Glomerular endothelial cell (primary cell): ENCODE results near the gene TNS4. TPM values are rescaled to one million over a fixed set of nuclear protein-coding genes. Genes with fewer than 3 reads are reported as not detected.

ENCODE experiments used
- DNase-seq: peaks from one replicate; pipeline ENCODE4 v3.0.0-alpha.2; 2011; ENCODE audit warnings: low read depth, low spot score; ENCODE audit errors: extremely low read depth
- total RNA-seq: library from RNA; depleted of rRNA; stranded (reverse); fragments of >200 nt; gene quantifications from 2 replicates; pipeline ENCODE4 v1.2.3, GENCODE V29; 2015

The TNS4 gene
- total RNA-seq, 1 donor from 2014 or later: not detected

- no peak for DNase-seq
Measured at GRCh38 chr17:40460604-40460967, 40.8 kb downstream of the TNS4 start.

GRCh38 chr17:40459636-40460603 is 41.5 kb downstream of the TNS4 start:
- DNase-seq: no peak

- no peak for DNase-seq
Measured at GRCh38 chr17:40458851-40459482, 42.5 kb downstream of the TNS4 start.

- no peak for DNase-seq
Measured at GRCh38 chr17:40457964-40458791, 43.2 kb downstream of the TNS4 start.

- no peak for DNase-seq
Measured at GRCh38 chr17:40457369-40457768, 44.1 kb downstream of the TNS4 start.

GRCh38 chr17:40456396-40456951 is 44.9 kb downstream of the TNS4 start:
- DNase-seq: no peak

- DNase-seq: no peak
Measured at GRCh38 chr17:40454613-40454995, 46.8 kb downstream of the TNS4 start.

- no peak for DNase-seq
Measured at GRCh38 chr17:40453881-40454612, 47.4 kb downstream of the TNS4 start.

- DNase-seq: no peak
Measured at GRCh38 chr17:40452921-40453378, 48.5 kb downstream of the TNS4 start.

- no peak for DNase-seq
Measured at GRCh38 chr17:40452216-40452787, 49.1 kb downstream of the TNS4 start.

GRCh38 chr17:40451420-40451819 is 50.0 kb downstream of the TNS4 start:
- DNase-seq: no peak

- DNase-seq: no peak
Measured at GRCh38 chr17:40450175-40450574, 51.2 kb downstream of the TNS4 start.

- DNase-seq: no peak
Measured at GRCh38 chr17:40448639-40449261, 52.7 kb downstream of the TNS4 start.

GRCh38 chr17:40448213-40448638 is 53.2 kb downstream of the TNS4 start:
- DNase-seq: no peak

- DNase-seq: no peak
Measured at GRCh38 chr17:40447806-40448205, 53.6 kb downstream of the TNS4 start.

GRCh38 chr17:40447148-40447644 is 54.2 kb downstream of the TNS4 start:
- no peak for DNase-seq

GRCh38 chr17:40445751-40446468 is 55.5 kb downstream of the TNS4 start:
- DNase-seq: no peak
